Tibial nerve (tissue), 3 donors: ENCODE data around the gene KRTAP20-1.

ENCODE experiments used
- CTCF ChIP-seq, 5 experiments: fragments of 200-600 bp in 3 of 5; fragments of 450-650 bp in 2 of 5; sonication (generic) in 3 of 5; IDR thresholded peaks; one replicate each; pipeline ENCODE4 v1.5.1; 2016 to 2019; ENCODE audit warnings: antibody characterized with exemption in 5 of 5, mild to moderate bottlenecking in 3 of 5, moderate library complexity in 2 of 5
- POLR2A ChIP-seq, 2 donors: fragments of 450-650 bp; IDR thresholded peaks; one replicate each; pipeline ENCODE4 v1.6.1; 2017; ENCODE audit warnings: antibody characterized with exemption in 2 of 2, mild to moderate bottlenecking in 2 of 2, moderate library complexity in 2 of 2

- TF ChIP-seq CTCF (IDR thresholded peaks at IDR 0.05), result no peak
- TF ChIP-seq POLR2A (IDR thresholded peaks at IDR 0.05), result no peak
These were observed 4.3 kb downstream of the KRTAP20-1 start, which contains the start of gene KRTAP20-4 for GRCh38 chr21:30620522-30620921.
